GM13977 (cell line): ENCODE results near the gene TNFAIP2.
A peak's percentile ranks its signal among the peaks of the same experiment; 100 is the strongest.

Source experiments
- DNase-seq: peaks from one replicate; pipeline ENCODE4 v3.0.0; 2012; ENCODE audit warnings: low spot score
- in situ Hi-C: fragments of 300-500 bp; cut with MboI; formaldehyde crosslinking; loops from one replicate; pipeline ENCODE4 v1.12.0; 2022; ENCODE audit warnings: low sequenced_read_pairs, low pct_unique_long_range_greater_than_20kb, mixed read lengths, inconsistent platforms; ENCODE audit not compliant: unreplicated experiment
- TF ChIP-seq, protein P1 (sequence below): IDR thresholded peaks from 2 replicates; pipeline ENCODE4 v1.5.1; 2012; ENCODE audit warnings: mild to moderate bottlenecking, control low read depth; ENCODE audit not compliant: insufficient read depth; ENCODE audit errors: extremely low read depth, missing control alignments

Gene TNFAIP2

DNA sequence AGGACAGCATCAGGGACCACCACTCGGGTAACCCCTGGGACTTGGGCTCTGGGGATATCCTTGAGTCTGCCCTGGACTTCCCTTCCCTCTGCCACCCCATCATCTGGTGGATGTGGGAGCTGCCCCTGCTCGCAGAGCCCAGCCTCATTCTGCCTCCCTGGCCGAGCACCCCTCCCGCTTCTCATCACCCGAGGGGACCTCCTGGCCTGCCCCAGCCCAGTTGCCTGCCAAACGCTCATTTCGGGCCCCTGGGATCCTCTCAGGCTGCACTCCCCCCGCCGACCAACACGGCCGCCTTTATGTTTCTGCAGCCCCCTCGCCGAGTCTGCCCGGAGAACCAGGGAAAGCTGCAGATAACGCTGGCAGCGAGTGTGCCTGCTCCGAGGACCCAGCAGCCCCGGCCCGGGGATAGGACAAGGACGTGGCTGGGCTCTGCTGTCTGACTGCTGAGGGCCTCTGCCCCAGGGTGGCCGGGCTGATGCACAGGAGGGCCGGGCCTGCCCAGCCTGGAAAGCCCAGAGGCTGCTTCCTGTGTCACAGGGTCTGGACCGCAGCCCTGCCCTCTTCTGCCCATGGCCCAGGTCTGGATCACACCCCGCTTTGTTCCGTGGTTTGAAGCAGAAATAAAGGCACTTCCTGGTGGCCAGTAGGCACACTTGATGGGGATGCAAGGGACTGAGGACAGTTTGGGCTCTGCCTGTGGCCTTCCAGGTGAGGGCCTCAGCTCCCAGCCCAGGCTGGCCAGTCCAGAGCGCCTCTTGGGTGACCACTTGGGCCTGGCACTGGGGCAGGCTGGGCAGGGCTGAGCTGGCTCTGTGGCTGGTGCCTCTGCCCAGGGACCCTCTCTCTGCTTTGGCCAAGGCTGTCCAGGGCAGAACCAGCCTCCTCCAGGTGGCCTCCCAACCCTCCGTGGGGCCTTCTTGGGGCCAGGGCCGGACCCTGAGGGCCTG is 33.6 kb upstream of the TNFAIP2 start:
- in situ Hi-C loops = loop anchor here (25.0 kb wide), 1 partner anchor 198 kb away; no protein-coding TSS in a partner anchor
- TF ChIP-seq, protein P1, sequence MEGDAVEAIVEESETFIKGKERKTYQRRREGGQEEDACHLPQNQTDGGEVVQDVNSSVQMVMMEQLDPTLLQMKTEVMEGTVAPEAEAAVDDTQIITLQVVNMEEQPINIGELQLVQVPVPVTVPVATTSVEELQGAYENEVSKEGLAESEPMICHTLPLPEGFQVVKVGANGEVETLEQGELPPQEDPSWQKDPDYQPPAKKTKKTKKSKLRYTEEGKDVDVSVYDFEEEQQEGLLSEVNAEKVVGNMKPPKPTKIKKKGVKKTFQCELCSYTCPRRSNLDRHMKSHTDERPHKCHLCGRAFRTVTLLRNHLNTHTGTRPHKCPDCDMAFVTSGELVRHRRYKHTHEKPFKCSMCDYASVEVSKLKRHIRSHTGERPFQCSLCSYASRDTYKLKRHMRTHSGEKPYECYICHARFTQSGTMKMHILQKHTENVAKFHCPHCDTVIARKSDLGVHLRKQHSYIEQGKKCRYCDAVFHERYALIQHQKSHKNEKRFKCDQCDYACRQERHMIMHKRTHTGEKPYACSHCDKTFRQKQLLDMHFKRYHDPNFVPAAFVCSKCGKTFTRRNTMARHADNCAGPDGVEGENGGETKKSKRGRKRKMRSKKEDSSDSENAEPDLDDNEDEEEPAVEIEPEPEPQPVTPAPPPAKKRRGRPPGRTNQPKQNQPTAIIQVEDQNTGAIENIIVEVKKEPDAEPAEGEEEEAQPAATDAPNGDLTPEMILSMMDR = no peak

DNA sequence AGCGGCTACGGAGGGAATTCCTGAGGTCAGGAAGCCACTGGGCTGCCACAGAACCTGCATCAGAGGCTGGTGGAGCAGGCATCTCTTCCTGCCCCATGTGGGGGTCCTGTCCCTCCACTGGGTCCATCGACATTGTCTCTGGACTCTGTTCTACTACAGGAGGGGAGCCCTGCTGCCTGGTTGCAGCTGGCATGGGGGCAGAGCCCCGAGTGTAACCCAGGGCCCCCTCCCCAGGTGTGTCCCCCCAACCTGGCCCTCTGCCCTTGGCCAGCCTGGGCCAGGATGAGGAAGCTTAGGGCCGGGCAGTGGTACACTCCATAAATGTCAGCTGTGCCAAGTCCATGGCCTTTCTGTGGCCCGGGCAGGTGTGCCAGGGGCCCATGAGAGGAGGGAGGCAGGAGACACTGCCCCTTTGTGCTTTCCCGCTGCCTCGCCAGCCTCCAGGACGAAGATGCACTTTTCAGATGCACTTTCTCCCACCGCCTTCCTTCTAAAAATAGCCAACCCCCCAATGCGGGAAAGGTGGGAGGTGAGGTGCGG is 32.7 kb upstream of the TNFAIP2 start:
- TF ChIP-seq, protein P1 = no peak
- in situ Hi-C loops = loop anchor here (25.0 kb wide), 1 partner anchor 197 kb away; no protein-coding TSS in a partner anchor
- no peak for DNase-seq

More for the DNA sequence above, 33.6 kb upstream of the TNFAIP2 start:
- DNase-seq = no peak

DNA sequence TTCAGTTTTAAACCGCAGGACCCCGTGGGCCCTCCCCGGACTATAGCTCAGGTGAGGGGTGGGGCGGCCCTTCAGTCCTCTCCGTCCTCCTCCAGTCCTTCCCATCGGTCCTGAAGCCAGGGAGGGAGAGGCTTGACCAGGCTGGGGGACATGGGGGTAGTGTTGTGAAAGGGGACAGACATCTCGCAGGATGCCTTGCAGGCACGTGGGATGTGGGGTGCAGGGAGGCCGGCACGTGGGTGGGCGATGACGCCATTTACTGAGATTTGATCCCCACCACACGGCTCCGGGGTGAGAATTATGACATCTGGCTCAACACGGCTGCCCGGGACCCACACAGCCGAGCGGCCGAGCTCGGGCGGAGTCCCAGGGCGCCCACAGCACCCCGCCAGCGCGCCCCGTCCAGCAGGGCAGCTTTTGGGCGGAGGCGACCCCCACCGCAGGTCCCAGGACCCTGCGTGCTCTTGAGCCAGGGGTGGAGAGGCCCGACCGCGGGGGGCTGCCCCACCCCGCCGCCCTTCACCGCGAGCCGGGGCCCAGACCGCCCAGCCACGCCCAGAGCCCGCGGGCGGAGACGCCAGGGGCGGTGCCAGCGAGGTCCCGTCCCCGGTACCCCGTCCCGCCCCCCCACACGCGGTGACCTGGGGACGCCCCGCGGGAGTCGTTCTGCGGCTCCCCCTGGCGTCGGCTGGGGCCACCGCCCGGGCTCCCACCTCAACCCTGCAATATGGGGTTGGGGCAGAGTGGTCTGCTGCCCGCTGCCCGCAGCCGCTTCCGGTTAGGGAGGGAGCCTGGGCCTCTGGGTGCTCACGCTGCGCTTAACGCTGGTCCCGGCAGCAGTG is 32.0 kb upstream of the TNFAIP2 start:
- TF ChIP-seq, protein P1 = peak; percentile 69
- DNase-seq = peak; percentile 94
- in situ Hi-C loops = loop anchor here (25.0 kb wide), 1 partner anchor 196 kb away; no protein-coding TSS in a partner anchor

DNA sequence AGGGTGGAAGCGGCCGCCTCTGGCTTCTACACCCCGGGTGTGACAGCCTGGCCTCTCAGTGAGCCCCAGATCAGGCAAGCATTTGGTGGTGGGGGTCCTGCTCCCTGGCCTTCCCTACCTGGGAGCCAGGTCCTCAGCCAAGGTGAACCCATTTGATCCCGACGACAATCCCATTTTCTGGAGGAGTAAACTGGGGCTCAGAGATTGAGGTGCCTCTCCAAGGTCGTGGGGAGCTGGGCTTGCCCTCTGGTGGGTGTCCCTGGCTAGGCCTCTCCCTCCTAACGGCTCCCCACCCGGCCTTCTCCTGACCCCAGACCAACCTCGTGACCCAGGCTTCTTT is 31.4 kb upstream of the TNFAIP2 start:
- DNase-seq = no peak
- TF ChIP-seq, protein P1 = no peak
- in situ Hi-C loops = loop anchor here (25.0 kb wide), 1 partner anchor 195 kb away; no protein-coding TSS in a partner anchor

DNA sequence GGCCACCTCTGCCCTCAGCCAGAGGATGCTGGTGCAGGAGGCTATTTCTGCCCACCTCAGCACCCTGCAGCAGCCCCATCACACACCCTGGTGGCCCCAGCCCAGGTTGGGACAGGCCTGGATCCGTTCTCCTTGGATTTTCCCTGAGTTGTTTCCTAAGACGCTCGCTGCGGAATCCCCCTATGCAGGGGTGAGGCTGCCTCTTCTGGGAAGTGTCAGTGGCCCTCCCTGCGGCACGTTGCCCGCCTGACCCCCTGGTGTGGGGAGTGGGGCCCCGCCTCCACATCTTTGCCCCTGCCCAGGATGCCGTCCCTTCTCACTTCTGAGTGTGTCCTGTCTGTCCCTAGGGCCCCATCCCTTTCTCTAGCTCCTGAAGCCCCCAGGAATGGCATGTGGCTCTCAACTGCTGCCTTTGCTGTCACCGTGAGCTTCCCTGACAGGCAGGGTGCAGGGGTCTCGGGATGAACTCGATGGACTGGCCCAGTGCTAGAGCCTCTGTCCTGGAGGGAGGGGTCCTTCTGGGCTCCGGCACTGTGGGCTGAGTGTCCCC is 29.3 kb upstream of the TNFAIP2 start:
- TF ChIP-seq, protein P1 = no peak
- in situ Hi-C loops = loop anchor here (25.0 kb wide), 1 partner anchor 193 kb away; no protein-coding TSS in a partner anchor

More for the DNA sequence above, 29.3 kb upstream of the TNFAIP2 start:
- DNase-seq = no peak
